ENCODE measurements around the gene RALGPS1.

- TF ChIP-seq CTCF (IDR thresholded peaks at IDR 0.05), result no peak
- TF ChIP-seq POLR2AphosphoS5 (IDR thresholded peaks at IDR 0.05; ENCODE audit: low read depth, low read length), result no peak
- no peak for TF ChIP-seq RAD21 (IDR thresholded peaks at IDR 0.05; ENCODE audit: low read length)
- no peak for TF ChIP-seq NRF1 (IDR thresholded peaks at IDR 0.05; ENCODE audit: low read depth, low read length)
- TF ChIP-seq MAX (IDR thresholded peaks at IDR 0.05; ENCODE audit: low read depth), result no peak
- TF ChIP-seq REST (IDR thresholded peaks at IDR 0.05; ENCODE audit: low read depth, low read length), result no peak
- TF ChIP-seq SIN3A (IDR thresholded peaks at IDR 0.05; ENCODE audit: borderline replicate concordance, low read depth, low read length), result no peak
- no peak for TF ChIP-seq RFX5 (IDR thresholded peaks at IDR 0.05; ENCODE audit: low read length)
These were observed 250.5 kb downstream of the RALGPS1 start for GRCh38 chr9:127165116-127165515.
